Neural progenitor cell (in vitro differentiated cells): ENCODE results near the gene TINAGL1. TPM values are rescaled to one million over a fixed set of nuclear protein-coding genes. Genes with fewer than 3 reads are reported as not detected.
"Not testable (repeated sequence)": the region's sequence is repeated elsewhere in the genome, so short reads cannot be mapped to it uniquely, and the experiment has no call there.

Source experiments
- DNase-seq: peaks from one replicate; pipeline ENCODE4 v3.0.0-alpha.2; 2016; ENCODE audit warnings: low spot score
- H2AFZ ChIP-seq: fragments of 200-600 bp; sonication (generic); replicated peaks from 2 replicates; pipeline ENCODE4 v1.6.1; 2016; ENCODE audit warnings: antibody characterized with exemption
- H3F3A ChIP-seq: fragments of 200-600 bp; sonication (generic); 2 replicates; pipeline ENCODE4 v1.6.1; 2016; ENCODE audit warnings: antibody characterized with exemption, low read depth
- H3K27ac ChIP-seq: fragments of 200-600 bp; sonication (generic); 2 replicates; pipeline ENCODE4 v1.5.1; 2016; ENCODE audit warnings: mild to moderate bottlenecking
- H3K27me3 ChIP-seq: fragments of 200-600 bp; sonication (generic); 2 replicates; pipeline ENCODE4 v1.6.1; 2016; ENCODE audit warnings: mild to moderate bottlenecking, moderate library complexity
- H3K36me3 ChIP-seq: fragments of 200-600 bp; sonication (generic); 2 replicates; pipeline ENCODE4 v1.5.1; 2016
- H3K4me1 ChIP-seq: fragments of 200-600 bp; sonication (generic); 2 replicates; pipeline ENCODE4 v1.6.1; 2016; ENCODE audit warnings: mixed run types
- H3K4me2 ChIP-seq: fragments of 200-600 bp; sonication (generic); 2 replicates; pipeline ENCODE4 v1.6.1; 2016
- H3K4me3 ChIP-seq: fragments of 200-600 bp; sonication (generic); 2 replicates; pipeline ENCODE4 v1.5.1; 2016
- H3K79me2 ChIP-seq: fragments of 200-600 bp; sonication (generic); 2 replicates; pipeline ENCODE4 v1.6.1; 2016; ENCODE audit warnings: low read depth
- H3K9ac ChIP-seq: fragments of 200-600 bp; sonication (generic); 2 replicates; pipeline ENCODE4 v1.6.1; 2016
- H3K9me3 ChIP-seq: fragments of 200-600 bp; sonication (generic); 2 replicates; pipeline ENCODE4 v1.5.1; 2016; ENCODE audit warnings: low read depth
- H4K20me1 ChIP-seq: fragments of 200-600 bp; sonication (generic); 2 replicates; pipeline ENCODE4 v1.6.1; 2016; ENCODE audit warnings: low read depth
- H3K27ac Mint-ChIP-seq: 3 replicates; pipeline ENCODE4 v1.8.0; 2021; ENCODE audit warnings: mixed read lengths
- H3K27me3 Mint-ChIP-seq: 2 replicates; pipeline ENCODE4 v1.8.0; 2022; ENCODE audit warnings: low read depth, mild to moderate bottlenecking, inconsistent platforms, moderate library complexity, mixed read lengths; ENCODE audit not compliant: insufficient read depth
- H3K36me3 Mint-ChIP-seq: 3 replicates; pipeline ENCODE4 v1.8.0; 2021; ENCODE audit warnings: mixed read lengths
- H3K4me1 Mint-ChIP-seq: 3 replicates; pipeline ENCODE4 v1.8.0; 2021; ENCODE audit warnings: mixed read lengths
- H3K4me3 Mint-ChIP-seq: 3 replicates; pipeline ENCODE4 v1.8.0; 2021; ENCODE audit warnings: mild to moderate bottlenecking, moderate library complexity, mixed read lengths
- H3K9me3 Mint-ChIP-seq: 3 replicates; pipeline ENCODE4 v1.8.0; 2020; ENCODE audit warnings: mixed read lengths
- EZH2 ChIP-seq: fragments of 200-600 bp; sonication (generic); IDR thresholded peaks from 2 replicates; pipeline ENCODE4 v1.6.1; 2017; ENCODE audit warnings: antibody characterized with exemption, mild to moderate bottlenecking, moderate library complexity
- EZH2phosphoT487 ChIP-seq: fragments of 200-600 bp; sonication (generic); IDR thresholded peaks from 2 replicates; pipeline ENCODE4 v1.6.1; 2017; ENCODE audit warnings: antibody characterized with exemption
- total RNA-seq: library from RNA; depleted of rRNA; stranded (reverse); fragments of >200 nt; gene quantifications from 2 replicates; pipeline ENCODE4 v1.2.3, GENCODE V29; 2015; ENCODE audit warnings: low replicate concordance
- TF ChIP-seq, protein P1 (sequence below): fragments of 200-600 bp; sonication (generic); IDR thresholded peaks from 2 replicates; pipeline ENCODE4 v1.5.1; 2017; ENCODE audit warnings: antibody characterized with exemption, mild to moderate bottlenecking

The TINAGL1 gene
- total RNA-seq, 1 donor from 2014 or later: not detected

DNA sequence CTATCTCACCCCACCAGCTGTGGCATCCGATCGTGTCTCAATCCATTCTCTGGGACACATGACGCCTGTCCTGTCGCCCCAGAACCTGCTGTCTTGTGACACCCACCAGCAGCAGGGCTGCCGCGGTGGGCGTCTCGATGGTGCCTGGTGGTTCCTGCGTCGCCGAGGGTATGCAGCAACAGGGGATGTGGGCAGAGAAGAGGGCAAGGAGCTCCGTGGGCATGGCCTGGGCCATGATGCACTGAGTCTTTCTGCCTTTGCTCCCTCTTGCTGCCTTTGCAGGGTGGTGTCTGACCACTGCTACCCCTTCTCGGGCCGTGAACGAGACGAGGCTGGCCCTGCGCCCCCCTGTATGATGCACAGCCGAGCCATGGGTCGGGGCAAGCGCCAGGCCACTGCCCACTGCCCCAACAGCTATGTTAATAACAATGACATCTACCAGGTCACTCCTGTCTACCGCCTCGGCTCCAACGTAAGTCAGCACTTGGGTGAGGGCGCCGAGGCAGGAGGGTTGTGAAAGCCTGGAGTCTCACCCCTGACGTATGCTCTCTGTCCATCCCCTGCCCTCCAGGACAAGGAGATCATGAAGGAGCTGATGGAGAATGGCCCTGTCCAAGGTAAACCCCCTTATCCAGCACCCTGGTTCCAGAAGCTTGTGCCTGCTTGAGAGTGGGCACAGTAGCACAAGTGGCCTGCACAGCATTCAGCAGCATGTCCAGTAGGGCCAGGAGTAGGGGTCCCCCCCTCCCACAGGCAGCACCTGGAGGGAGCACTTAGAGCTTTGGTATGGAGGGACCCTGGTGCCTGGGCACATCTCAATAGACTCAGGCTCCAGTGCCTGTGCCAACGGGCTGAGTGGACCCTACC lies 8.8 kb downstream of the TINAGL1 start:
- no peak overlapping the region for H3K4me3 ChIP-seq
- H3F3A ChIP-seq: peaks cover 4% of the 10 kb centered on the region
- no peaks in the 10 kb centered on the region for H3K36me3 ChIP-seq
- no peaks in the 10 kb centered on the region for H3K79me2 ChIP-seq
- TF ChIP-seq EZH2phosphoT487 (no peak), EZH2 (no peak)
- TF ChIP-seq, protein P1, sequence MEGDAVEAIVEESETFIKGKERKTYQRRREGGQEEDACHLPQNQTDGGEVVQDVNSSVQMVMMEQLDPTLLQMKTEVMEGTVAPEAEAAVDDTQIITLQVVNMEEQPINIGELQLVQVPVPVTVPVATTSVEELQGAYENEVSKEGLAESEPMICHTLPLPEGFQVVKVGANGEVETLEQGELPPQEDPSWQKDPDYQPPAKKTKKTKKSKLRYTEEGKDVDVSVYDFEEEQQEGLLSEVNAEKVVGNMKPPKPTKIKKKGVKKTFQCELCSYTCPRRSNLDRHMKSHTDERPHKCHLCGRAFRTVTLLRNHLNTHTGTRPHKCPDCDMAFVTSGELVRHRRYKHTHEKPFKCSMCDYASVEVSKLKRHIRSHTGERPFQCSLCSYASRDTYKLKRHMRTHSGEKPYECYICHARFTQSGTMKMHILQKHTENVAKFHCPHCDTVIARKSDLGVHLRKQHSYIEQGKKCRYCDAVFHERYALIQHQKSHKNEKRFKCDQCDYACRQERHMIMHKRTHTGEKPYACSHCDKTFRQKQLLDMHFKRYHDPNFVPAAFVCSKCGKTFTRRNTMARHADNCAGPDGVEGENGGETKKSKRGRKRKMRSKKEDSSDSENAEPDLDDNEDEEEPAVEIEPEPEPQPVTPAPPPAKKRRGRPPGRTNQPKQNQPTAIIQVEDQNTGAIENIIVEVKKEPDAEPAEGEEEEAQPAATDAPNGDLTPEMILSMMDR: no peak
- no peak overlapping the region for H3K27ac ChIP-seq
- H3K4me2 ChIP-seq: no peak overlapping the region
- H4K20me1 ChIP-seq: peaks cover 3% of the 10 kb centered on the region
- H3K27me3 Mint-ChIP-seq: peaks cover 11% of the 10 kb centered on the region
- no peak overlapping the region for H2AFZ ChIP-seq
- no peaks in the 10 kb centered on the region for H3K9me3 ChIP-seq
- no peaks in the 10 kb centered on the region for H3K9me3 Mint-ChIP-seq
- no peaks in the 10 kb centered on the region for H3K36me3 Mint-ChIP-seq
- peaks cover 23% of the 10 kb centered on the region for H3K27me3 ChIP-seq
- no peak for DNase-seq
- no peak overlapping the region for H3K4me3 Mint-ChIP-seq
- no peak overlapping the region for H3K9ac ChIP-seq
- no peaks in the 10 kb centered on the region for H3K4me1 ChIP-seq
- no peak overlapping the region for H3K27ac Mint-ChIP-seq
- H3K4me1 Mint-ChIP-seq: peaks cover under 1% of the 10 kb centered on the region

DNA sequence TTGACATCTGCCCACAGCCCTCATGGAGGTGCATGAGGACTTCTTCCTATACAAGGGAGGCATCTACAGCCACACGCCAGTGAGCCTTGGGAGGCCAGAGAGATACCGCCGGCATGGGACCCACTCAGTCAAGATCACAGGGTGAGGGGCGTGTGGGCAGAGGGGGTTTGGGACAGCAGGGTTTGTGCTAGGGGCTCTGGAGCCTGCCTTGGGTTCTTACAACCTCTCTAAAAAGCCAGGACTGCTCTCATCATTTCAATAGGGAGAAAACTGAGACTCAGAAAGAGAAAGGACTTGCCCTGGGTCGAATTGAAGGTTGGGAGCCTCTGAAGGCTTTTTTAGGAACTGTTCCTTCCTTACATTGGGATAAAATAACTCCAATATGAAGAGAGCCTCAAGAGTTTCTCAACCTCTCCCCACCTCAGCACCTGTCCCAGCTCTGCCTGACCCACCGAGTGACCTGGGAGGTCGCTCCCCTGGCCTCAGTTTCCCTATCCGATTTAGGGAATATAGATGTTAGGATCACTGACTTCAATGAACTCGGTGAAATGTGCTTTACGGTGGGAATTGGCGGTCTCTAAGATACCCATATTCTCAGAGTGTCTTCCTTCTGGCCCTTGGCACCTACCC lies 9.5 kb downstream of the TINAGL1 start:
- no peaks in the 10 kb centered on the region for H3K36me3 Mint-ChIP-seq
- no peak overlapping the region for H3K9ac ChIP-seq
- peaks cover 3% of the 10 kb centered on the region for H4K20me1 ChIP-seq
- peaks cover 4% of the 10 kb centered on the region for H3F3A ChIP-seq
- no peaks in the 10 kb centered on the region for H3K9me3 ChIP-seq
- no peak overlapping the region for H3K4me3 ChIP-seq
- no peaks in the 10 kb centered on the region for H3K9me3 Mint-ChIP-seq
- H3K27ac Mint-ChIP-seq: no peak overlapping the region
- no peak overlapping the region for H3K4me3 Mint-ChIP-seq
- no peak for DNase-seq
- H3K4me2 ChIP-seq: no peak overlapping the region
- H3K36me3 ChIP-seq: no peaks in the 10 kb centered on the region
- no peaks in the 10 kb centered on the region for H3K4me1 ChIP-seq
- H3K79me2 ChIP-seq: no peaks in the 10 kb centered on the region
- no peak overlapping the region for H3K27ac ChIP-seq
- peaks cover 31% of the 10 kb centered on the region for H3K27me3 ChIP-seq
- no peaks in the 10 kb centered on the region for H3K4me1 Mint-ChIP-seq
- TF ChIP-seq EZH2phosphoT487 (no peak), EZH2 (no peak)
- TF ChIP-seq, protein P1: no peak
- H3K27me3 Mint-ChIP-seq: peaks cover 14% of the 10 kb centered on the region
- H2AFZ ChIP-seq: no peak overlapping the region

DNA sequence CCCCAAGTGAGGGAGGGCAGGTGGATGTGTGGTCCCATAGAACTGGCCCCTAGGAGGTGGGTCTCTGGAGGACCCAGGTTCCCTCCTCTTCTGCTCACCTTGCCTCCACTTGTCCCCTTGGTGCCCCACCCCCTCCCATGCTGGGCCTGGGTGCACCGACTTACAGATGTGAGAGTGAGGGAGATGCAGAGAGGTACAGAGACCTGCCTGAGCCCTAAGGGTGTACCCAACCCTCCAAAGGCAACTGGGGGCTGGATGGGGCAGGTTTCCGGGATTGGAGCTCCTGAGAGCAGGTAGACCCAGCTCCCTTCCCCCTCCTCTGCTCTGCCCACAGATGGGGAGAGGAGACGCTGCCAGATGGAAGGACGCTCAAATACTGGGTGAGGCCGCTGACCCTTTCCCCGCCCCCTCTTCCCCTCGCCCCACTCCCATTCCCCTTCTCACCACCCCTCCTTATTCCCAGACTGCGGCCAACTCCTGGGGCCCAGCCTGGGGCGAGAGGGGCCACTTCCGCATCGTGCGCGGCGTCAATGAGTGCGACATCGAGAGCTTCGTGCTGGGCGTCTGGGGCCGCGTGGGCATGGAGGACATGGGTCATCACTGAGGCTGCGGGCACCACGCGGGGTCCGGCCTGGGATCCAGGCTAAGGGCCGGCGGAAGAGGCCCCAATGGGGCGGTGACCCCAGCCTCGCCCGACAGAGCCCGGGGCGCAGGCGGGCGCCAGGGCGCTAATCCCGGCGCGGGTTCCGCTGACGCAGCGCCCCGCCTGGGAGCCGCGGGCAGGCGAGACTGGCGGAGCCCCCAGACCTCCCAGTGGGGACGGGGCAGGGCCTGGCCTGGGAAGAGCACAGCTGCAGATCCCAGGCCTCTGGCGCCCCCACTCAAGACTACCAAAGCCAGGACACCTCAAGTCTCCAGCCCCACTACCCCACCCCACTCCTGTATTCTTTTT lies 10.3 kb downstream of the TINAGL1 start:
- no peaks in the 10 kb centered on the region for H3K9me3 ChIP-seq
- H3K27me3 ChIP-seq: peaks cover 39% of the 10 kb centered on the region
- peaks cover 3% of the 10 kb centered on the region for H4K20me1 ChIP-seq
- peaks cover 4% of the 10 kb centered on the region for H3F3A ChIP-seq
- no peaks in the 10 kb centered on the region for H3K9me3 Mint-ChIP-seq
- no peaks in the 10 kb centered on the region for H3K36me3 Mint-ChIP-seq
- H3K4me3 ChIP-seq: no peak overlapping the region
- no peak overlapping the region for H3K4me2 ChIP-seq
- H2AFZ ChIP-seq: no peak overlapping the region
- H3K27me3 Mint-ChIP-seq: peaks cover 20% of the 10 kb centered on the region
- H3K9ac ChIP-seq: no peak overlapping the region
- no peaks in the 10 kb centered on the region for H3K4me1 ChIP-seq
- no peak overlapping the region for H3K4me3 Mint-ChIP-seq
- no peak overlapping the region for H3K27ac ChIP-seq
- H3K27ac Mint-ChIP-seq: no peak overlapping the region
- H3K79me2 ChIP-seq: no peaks in the 10 kb centered on the region
- no peak for DNase-seq
- H3K4me1 Mint-ChIP-seq: no peaks in the 10 kb centered on the region
- TF ChIP-seq EZH2phosphoT487: no peak
- TF ChIP-seq, protein P1: no peak
- no peak for TF ChIP-seq EZH2
- H3K36me3 ChIP-seq: no peaks in the 10 kb centered on the region

DNA sequence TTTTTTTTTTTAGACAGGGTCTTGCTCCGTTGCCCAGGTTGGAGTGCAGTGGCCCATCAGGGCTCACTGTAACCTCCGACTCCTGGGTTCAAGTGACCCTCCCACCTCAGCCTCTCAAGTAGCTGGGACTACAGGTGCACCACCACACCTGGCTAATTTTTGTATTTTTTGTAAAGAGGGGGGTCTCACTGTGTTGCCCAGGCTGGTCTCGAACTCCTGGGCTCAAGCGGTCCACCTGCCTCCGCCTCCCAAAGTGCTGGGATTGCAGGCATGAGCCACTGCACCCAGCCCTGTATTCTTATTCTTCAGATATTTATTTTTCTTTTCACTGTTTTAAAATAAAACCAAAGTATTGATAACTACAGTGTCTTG lies 11.0 kb downstream of the TINAGL1 start:
- H3K27me3 ChIP-seq: peaks cover 45% of the 10 kb centered on the region
- H3K4me3 Mint-ChIP-seq, H3K4me3 ChIP-seq: not testable (repeated sequence)

More for the DNA sequence above, 11.0 kb downstream of the TINAGL1 start:
- not testable (repeated sequence) for H3K4me1 ChIP-seq, H3K9me3 ChIP-seq, H3F3A ChIP-seq, H3K27ac Mint-ChIP-seq, H3K4me2 ChIP-seq, H3K36me3 Mint-ChIP-seq, H3K79me2 ChIP-seq, H3K9me3 Mint-ChIP-seq, H3K36me3 ChIP-seq, H3K9ac ChIP-seq, H4K20me1 ChIP-seq, H3K4me1 Mint-ChIP-seq, DNase-seq, H3K27ac ChIP-seq, H2AFZ ChIP-seq
- peaks cover 22% of the 10 kb centered on the region for H3K27me3 Mint-ChIP-seq
